Trophoblast cell (in vitro differentiated cells and primary cell): ENCODE data around the gene TSPAN11.

Experiments used
- DNase-seq, 2 donors: peaks; one replicate each; pipeline ENCODE4 v3.0.0-alpha.2; 2016
- H2AFZ ChIP-seq: 2 replicates; pipeline ENCODE4 v1.6.1; 2013; ENCODE audit warnings: low read length, moderate library complexity, mild to moderate bottlenecking; ENCODE audit not compliant: insufficient read depth, poor library complexity
- H2AK5ac ChIP-seq: 2 replicates; pipeline ENCODE4 v1.6.1; 2013; ENCODE audit warnings: mild to moderate bottlenecking, low read length
- H2BK120ac ChIP-seq: 2 replicates; pipeline ENCODE4 v1.6.1; 2013; ENCODE audit warnings: low read length, mild to moderate bottlenecking, moderate library complexity; ENCODE audit not compliant: insufficient read depth, poor library complexity
- H2BK12ac ChIP-seq: 2 replicates; pipeline ENCODE4 v1.6.1; 2013; ENCODE audit warnings: mild to moderate bottlenecking, low read length, moderate library complexity
- H2BK5ac ChIP-seq: 2 replicates; pipeline ENCODE4 v1.6.1; 2013; ENCODE audit warnings: low read length, low read depth, moderate library complexity, mild to moderate bottlenecking; ENCODE audit not compliant: poor library complexity
- H3K14ac ChIP-seq: 2 replicates; pipeline ENCODE4 v1.6.1; 2013; ENCODE audit warnings: mild to moderate bottlenecking, low read length
- H3K18ac ChIP-seq: 2 replicates; pipeline ENCODE4 v1.6.1; 2013; ENCODE audit warnings: mild to moderate bottlenecking, low read length
- H3K23ac ChIP-seq: 2 replicates; pipeline ENCODE4 v1.6.1; 2013; ENCODE audit warnings: low read length
- H3K27ac ChIP-seq: 2 replicates; pipeline ENCODE4 v1.5.1; 2013; ENCODE audit warnings: low read depth, mild to moderate bottlenecking, inconsistent platforms, low read length, moderate library complexity
- H3K27me3 ChIP-seq: 2 replicates; pipeline ENCODE4 v1.6.1; 2013; ENCODE audit warnings: inconsistent platforms, mild to moderate bottlenecking, low read length, moderate library complexity; ENCODE audit not compliant: insufficient read depth
- H3K36me3 ChIP-seq, 2 experiments: 1 replicate in 1 of 2; 2 replicates in 1 of 2; pipeline ENCODE4 v1.6.1; 2013; ENCODE audit warnings: low read length in 2 of 2, mild to moderate bottlenecking in 2 of 2, moderate library complexity in 1 of 2; ENCODE audit not compliant: insufficient read depth in 2 of 2, control insufficient read depth in 1 of 2
- H3K4ac ChIP-seq: 2 replicates; pipeline ENCODE4 v1.6.1; 2013; ENCODE audit warnings: low read depth, mild to moderate bottlenecking, low read length, moderate library complexity
- H3K4me1 ChIP-seq, 2 experiments: 1 replicate in 1 of 2; 2 replicates in 1 of 2; pipeline ENCODE4 v1.6.1; 2013; ENCODE audit warnings: low read length in 2 of 2, mild to moderate bottlenecking in 2 of 2, moderate library complexity in 1 of 2; ENCODE audit not compliant: insufficient read depth in 2 of 2, control insufficient read depth in 1 of 2
- H3K4me2 ChIP-seq: 2 replicates; pipeline ENCODE4 v1.6.1; 2013; ENCODE audit warnings: inconsistent platforms, mild to moderate bottlenecking, low read length, moderate library complexity
- H3K4me3 ChIP-seq: 2 replicates; pipeline ENCODE4 v1.5.1; 2013; ENCODE audit warnings: mild to moderate bottlenecking, low read depth, low read length, inconsistent platforms
- H3K79me1 ChIP-seq: one replicate; pipeline ENCODE4 v1.6.1; 2013; ENCODE audit warnings: low read length
- H3K79me2 ChIP-seq: 2 replicates; pipeline ENCODE4 v1.6.1; 2013; ENCODE audit warnings: low read length, mild to moderate bottlenecking; ENCODE audit not compliant: control insufficient read depth, insufficient read depth, poor library complexity
- H3K9ac ChIP-seq: 2 replicates; pipeline ENCODE4 v1.6.1; 2013; ENCODE audit warnings: mild to moderate bottlenecking, low read length
- H3K9me3 ChIP-seq: 2 replicates; pipeline ENCODE4 v1.6.1; 2013; ENCODE audit warnings: low read depth, mild to moderate bottlenecking, control low read depth, inconsistent platforms, low read length; ENCODE audit not compliant: insufficient read depth
- H4K12ac ChIP-seq: 2 replicates; pipeline ENCODE4 v1.6.1; 2013; ENCODE audit warnings: low read depth, mild to moderate bottlenecking, low read length, moderate library complexity
- H4K8ac ChIP-seq: 2 replicates; pipeline ENCODE4 v1.6.1; 2013; ENCODE audit warnings: low read depth, mild to moderate bottlenecking, low read length, moderate library complexity
- H4K91ac ChIP-seq: one replicate; pipeline ENCODE4 v1.6.1; 2013; ENCODE audit warnings: low read depth, mild to moderate bottlenecking, low read length, moderate library complexity
- WGBS: extraction: QIAGEN DNeasy Blood & Tissue Kit; methylation state at CpG from one replicate; pipeline ENCODE4 v1.1.7; 2013; ENCODE audit warnings: missing lambda C conversion rate; ENCODE audit not compliant: insufficient read length, insufficient coverage; ENCODE audit errors: extremely low coverage; 5-methylcytosine and 5-hydroxymethylcytosine counted together

TSPAN11 gene

GRCh38 chr12:31000751-31001150 is 74.2 kb downstream of the TSPAN11 start:
- Histone ChIP-seq H3K36me3 (no peaks in the 10 kb centered on the region), H3K27ac (no peak overlapping the region)
- WGBS, result no CpG with 5 or more reads among the region's 3 CpGs

GRCh38 chr12:31001581-31002360 is 75.2 kb downstream of the TSPAN11 start:
- H3K14ac ChIP-seq, result no peak overlapping the region
- H2AFZ ChIP-seq, result no peak overlapping the region
- no CpG with 5 or more reads among the region's 9 CpGs for WGBS
- no peak overlapping the region for H3K9ac ChIP-seq
- no peak overlapping the region for H2AK5ac ChIP-seq
- no peaks in the 10 kb centered on the region for H3K79me2 ChIP-seq
- H3K27ac ChIP-seq, result no peak overlapping the region
- H2BK5ac ChIP-seq, result no peak overlapping the region
- no peak overlapping the region for H4K91ac ChIP-seq
- H4K8ac ChIP-seq, result no peak overlapping the region
- H4K12ac ChIP-seq, result no peak overlapping the region
- H2BK12ac ChIP-seq, result no peak overlapping the region
- no peak overlapping the region for H2BK120ac ChIP-seq
- no peaks in the 10 kb centered on the region for H3K27me3 ChIP-seq
- H3K4ac ChIP-seq, result no peak overlapping the region
- no peak overlapping the region for H3K4me3 ChIP-seq
- H3K18ac ChIP-seq, result no peak overlapping the region
- no peaks in the 10 kb centered on the region for H3K79me1 ChIP-seq
- H3K23ac ChIP-seq, result no peak overlapping the region
- peaks cover 3% of the 10 kb centered on the region for H3K9me3 ChIP-seq
- H3K36me3 ChIP-seq, result no peaks in the 10 kb centered on the region
- DNase-seq, result no peak
- no peak overlapping the region for H3K4me2 ChIP-seq
- H3K4me1 ChIP-seq, result peaks cover 0 to 6% of the 10 kb centered on the region in 2 experiments

More at GRCh38 chr12:31000751-31001150, 74.2 kb downstream of the TSPAN11 start:
- no peaks in the 10 kb centered on the region for H3K79me1 ChIP-seq
- peaks cover 0 to 2% of the 10 kb centered on the region in 2 experiments for H3K4me1 ChIP-seq
- no peak overlapping the region for H3K4ac ChIP-seq
- no peak overlapping the region for H4K8ac ChIP-seq
- no peak overlapping the region for H2BK120ac ChIP-seq
- no peak overlapping the region for H3K14ac ChIP-seq
- no peak overlapping the region for H4K12ac ChIP-seq
- no peak overlapping the region for H2AK5ac ChIP-seq
- no peak overlapping the region for H3K9ac ChIP-seq
- H3K79me2 ChIP-seq, result no peaks in the 10 kb centered on the region
- H3K4me2 ChIP-seq, result no peak overlapping the region
- DNase-seq, result no peak
- H3K4me3 ChIP-seq, result no peak overlapping the region
- no peak overlapping the region for H4K91ac ChIP-seq
- H2AFZ ChIP-seq, result no peak overlapping the region
- H2BK5ac ChIP-seq, result no peak overlapping the region
- no peak overlapping the region for H3K18ac ChIP-seq
- H3K9me3 ChIP-seq, result peaks cover 3% of the 10 kb centered on the region
- H3K27me3 ChIP-seq, result no peaks in the 10 kb centered on the region
- no peak overlapping the region for H3K23ac ChIP-seq
- no peak overlapping the region for H2BK12ac ChIP-seq

GRCh38 chr12:31002361-31002725 is 75.8 kb downstream of the TSPAN11 start:
- H3K4me2 ChIP-seq, result no peak overlapping the region
- no peak overlapping the region for H4K12ac ChIP-seq
- no peak overlapping the region for H2BK5ac ChIP-seq
- H2BK120ac ChIP-seq, result no peak overlapping the region
- no CpG with 5 or more reads among the region's 5 CpGs for WGBS
- peaks cover 0 to 6% of the 10 kb centered on the region in 2 experiments for H3K4me1 ChIP-seq
- no peaks in the 10 kb centered on the region for H3K79me1 ChIP-seq
- H3K18ac ChIP-seq, result no peak overlapping the region
- H3K23ac ChIP-seq, result no peak overlapping the region
- no peak overlapping the region for H3K4ac ChIP-seq
- H2AK5ac ChIP-seq, result no peak overlapping the region
- no peaks in the 10 kb centered on the region for H3K79me2 ChIP-seq
- H2AFZ ChIP-seq, result no peak overlapping the region
- no peak overlapping the region for H3K4me3 ChIP-seq
- H3K9ac ChIP-seq, result no peak overlapping the region
- DNase-seq, result no peak
- no peak overlapping the region for H4K8ac ChIP-seq
- H3K27me3 ChIP-seq, result no peaks in the 10 kb centered on the region
- no peak overlapping the region for H3K27ac ChIP-seq
- H3K36me3 ChIP-seq, result no peaks in the 10 kb centered on the region
- H2BK12ac ChIP-seq, result no peak overlapping the region
- no peak overlapping the region for H3K14ac ChIP-seq
- H4K91ac ChIP-seq, result no peak overlapping the region
- H3K9me3 ChIP-seq, result peaks cover 3% of the 10 kb centered on the region

- Histone ChIP-seq H3K27me3 (no peaks in the 10 kb centered on the region), H2AFZ (no peak overlapping the region), H2AK5ac (no peak overlapping the region), H3K9ac (no peak overlapping the region), H3K4me2 (no peak overlapping the region), H3K79me2 (no peaks in the 10 kb centered on the region), H3K9me3 (peaks cover 1% of the 10 kb centered on the region), H2BK5ac (no peak overlapping the region), H4K8ac (no peak overlapping the region), H3K18ac (no peak overlapping the region), H2BK120ac (no peak overlapping the region), H3K4me1 (peaks cover 0 to 6% of the 10 kb centered on the region in 2 experiments), H3K14ac (no peak overlapping the region), H4K12ac (no peak overlapping the region), H3K27ac (no peak overlapping the region), H3K23ac (no peak overlapping the region), H3K4ac (no peak overlapping the region), H3K4me3 (no peak overlapping the region), H3K36me3 (no peaks in the 10 kb centered on the region), H2BK12ac (no peak overlapping the region), H4K91ac (no peak overlapping the region), H3K79me1 (no peaks in the 10 kb centered on the region)
- no peak for DNase-seq
- WGBS, result no CpG with 5 or more reads among the region's 1 CpG
These were observed 76.5 kb downstream of the TSPAN11 start for GRCh38 chr12:31002999-31003398.
